NT2/D1 (cell line): ENCODE results near the gene ERAS.

Experiments
- DNase-seq: peaks from one replicate; pipeline ENCODE4 v3.0.0-alpha.2; 2011; ENCODE audit warnings: low read depth, low spot score
- H3K27me3 ChIP-seq: 2 replicates; pipeline ENCODE4 v1.6.0; 2011; ENCODE audit warnings: mild to moderate bottlenecking; ENCODE audit not compliant: insufficient read length, insufficient read depth
- H3K36me3 ChIP-seq: 2 replicates; pipeline ENCODE4 v1.6.1; 2011; ENCODE audit warnings: mild to moderate bottlenecking, low read length, mixed read lengths; ENCODE audit not compliant: insufficient read depth, insufficient read length
- H3K4me1 ChIP-seq: 2 replicates; pipeline ENCODE4 v1.5.1; 2011; ENCODE audit not compliant: insufficient read depth, insufficient read length
- H3K4me3 ChIP-seq: 2 replicates; pipeline ENCODE4 v1.5.1; 2011; ENCODE audit warnings: low read depth; ENCODE audit not compliant: insufficient read length
- H3K9ac ChIP-seq: 2 replicates; pipeline ENCODE4 v1.6.0; 2011; ENCODE audit warnings: low read depth; ENCODE audit not compliant: insufficient read length
- H3K9me3 ChIP-seq: 2 replicates; pipeline ENCODE4 v1.5.1; 2011; ENCODE audit warnings: mild to moderate bottlenecking, low read length; ENCODE audit not compliant: insufficient read depth
- SUZ12 ChIP-seq: IDR thresholded peaks from 2 replicates; pipeline ENCODE4 v1.6.1; 2011; ENCODE audit not compliant: insufficient read length, insufficient read depth; ENCODE audit errors: extremely low read depth
- YY1 ChIP-seq: IDR thresholded peaks from 2 replicates; pipeline ENCODE4 v1.6.1; 2011; ENCODE audit not compliant: insufficient read length, insufficient read depth
- ZNF274 ChIP-seq: IDR thresholded peaks from 2 replicates; pipeline ENCODE4 v1.6.1; 2011; ENCODE audit warnings: mild to moderate bottlenecking, low read depth, low read length

ERAS gene, protein sequence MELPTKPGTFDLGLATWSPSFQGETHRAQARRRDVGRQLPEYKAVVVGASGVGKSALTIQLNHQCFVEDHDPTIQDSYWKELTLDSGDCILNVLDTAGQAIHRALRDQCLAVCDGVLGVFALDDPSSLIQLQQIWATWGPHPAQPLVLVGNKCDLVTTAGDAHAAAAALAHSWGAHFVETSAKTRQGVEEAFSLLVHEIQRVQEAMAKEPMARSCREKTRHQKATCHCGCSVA

DNA sequence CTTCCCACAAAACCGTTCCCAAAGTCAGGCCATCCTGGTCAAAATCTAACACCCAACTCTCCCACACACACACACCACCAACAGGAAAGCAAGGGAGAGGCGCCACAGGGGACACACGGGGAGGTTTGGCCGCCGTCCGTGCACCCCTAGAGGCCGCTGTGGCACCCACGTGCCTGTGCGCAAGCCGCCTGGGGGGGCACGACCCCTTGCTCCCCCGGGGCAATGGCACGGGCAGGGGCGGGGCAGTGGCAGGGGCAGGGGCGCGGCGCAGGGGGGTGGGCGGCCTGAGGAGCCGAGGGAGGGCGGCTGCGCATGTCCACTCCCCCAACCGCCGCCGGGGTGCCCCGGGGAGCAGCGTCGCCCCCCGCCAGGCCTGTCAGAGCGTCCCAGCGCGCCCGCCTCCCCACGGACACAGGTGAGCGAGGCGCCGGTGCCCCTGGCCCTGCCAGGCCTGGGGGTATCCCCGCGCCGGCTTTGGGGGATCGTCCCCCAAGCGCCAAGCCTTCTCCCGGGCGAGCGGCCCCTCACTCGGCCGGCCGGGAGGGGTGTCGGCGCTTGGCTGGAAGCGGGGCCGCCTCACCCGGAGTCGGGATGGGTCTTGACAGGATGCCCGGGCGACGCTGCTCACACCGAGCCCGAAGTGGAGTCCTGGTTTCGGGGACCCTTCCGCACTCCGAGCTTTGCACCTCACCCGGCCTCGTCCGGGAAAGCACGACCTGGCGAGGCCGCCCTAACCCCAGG is at the start of gene ERAS:
TSS of gene ERAS (plus strand) at position 379 of the 741 bp plus-strand sequence. CDS start 2,611 bp downstream, outside the sequence.
- Histone ChIP-seq H3K27me3 (peaks cover 23% of the 10 kb centered on the region), H3K4me3 (no peak within 1 kb of the TSS), H3K4me1 (peaks cover 3% of the 10 kb centered on the region), H3K9ac (no peak within 1 kb of the TSS), H3K36me3 (peaks cover 39% of the 10 kb centered on the region), H3K9me3 (no peaks in the 10 kb centered on the region; the same call in 1 of the 2 replicates)
- TF ChIP-seq YY1 (no peak), SUZ12 (no peak), ZNF274 (no peak)
- DNase-seq: no peak

GRCh38 chrX:48776818-48777439 is 49.4 kb upstream of the ERAS start:
- H3K27me3 ChIP-seq: no peaks in the 10 kb centered on the region
- no peak overlapping the region for H3K4me3 ChIP-seq
- no peaks in the 10 kb centered on the region for H3K9me3 ChIP-seq
- peaks cover 1% of the 10 kb centered on the region for H3K4me1 ChIP-seq
- TF ChIP-seq YY1: no peak
- no peak for TF ChIP-seq ZNF274
- TF ChIP-seq SUZ12: no peak
- no peaks in the 10 kb centered on the region for H3K36me3 ChIP-seq
- DNase-seq: no peak
- no peak overlapping the region for H3K9ac ChIP-seq

GRCh38 chrX:48779399-48779798 is 46.9 kb upstream of the ERAS start:
- no peaks in the 10 kb centered on the region for H3K27me3 ChIP-seq
- no peaks in the 10 kb centered on the region for H3K36me3 ChIP-seq
- no peak for DNase-seq
- peaks cover 1% of the 10 kb centered on the region for H3K4me1 ChIP-seq
- H3K9me3 ChIP-seq: no peaks in the 10 kb centered on the region
- no peak for TF ChIP-seq YY1
- TF ChIP-seq ZNF274: no peak
- no peak for TF ChIP-seq SUZ12
- H3K9ac ChIP-seq: no peak overlapping the region
- no peak overlapping the region for H3K4me3 ChIP-seq

- Histone ChIP-seq H3K9ac (no peak overlapping the region), H3K36me3 (no peaks in the 10 kb centered on the region), H3K4me3 (no peak overlapping the region), H3K27me3 (no peaks in the 10 kb centered on the region), H3K9me3 (no peaks in the 10 kb centered on the region), H3K4me1 (no peaks in the 10 kb centered on the region)
- DNase-seq: no peak
- no peak for TF ChIP-seq SUZ12
Observed at GRCh38 chrX:48781705-48782104, 44.6 kb upstream of the ERAS start.

GRCh38 chrX:48782216-48782615 is 44.1 kb upstream of the ERAS start:
- no peaks in the 10 kb centered on the region for H3K27me3 ChIP-seq
- no peaks in the 10 kb centered on the region for H3K9me3 ChIP-seq
- no peaks in the 10 kb centered on the region for H3K36me3 ChIP-seq
- H3K4me1 ChIP-seq: no peaks in the 10 kb centered on the region
- DNase-seq: no peak
- no peak overlapping the region for H3K4me3 ChIP-seq
- H3K9ac ChIP-seq: no peak overlapping the region
- no peak for TF ChIP-seq SUZ12
- TF ChIP-seq ZNF274: no peak
- no peak for TF ChIP-seq YY1

DNA sequence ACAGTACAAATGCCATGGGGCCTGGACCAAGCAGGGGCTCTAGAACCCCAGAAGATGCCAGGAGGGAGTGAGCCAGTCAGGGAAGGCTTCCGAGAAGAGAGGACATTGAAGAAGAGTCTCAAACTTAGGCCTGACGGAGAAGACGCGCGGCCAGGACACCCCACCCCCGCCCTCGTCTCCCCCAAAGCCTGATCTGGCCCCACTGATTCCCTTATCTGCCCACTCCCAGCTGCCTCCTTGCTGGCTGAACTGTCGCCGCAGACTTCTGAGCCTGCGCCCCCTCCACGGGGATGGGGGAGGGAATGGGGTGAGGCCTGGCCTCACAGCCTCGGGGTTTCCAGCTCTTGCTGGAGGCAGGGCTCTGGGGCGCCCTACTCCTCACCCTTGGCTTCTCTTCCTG is 43.5 kb upstream of the ERAS start:
- H3K4me3 ChIP-seq: no peak overlapping the region
- DNase-seq: no peak
- H3K27me3 ChIP-seq: no peaks in the 10 kb centered on the region
- no peaks in the 10 kb centered on the region for H3K36me3 ChIP-seq
- no peak overlapping the region for H3K9ac ChIP-seq
- H3K4me1 ChIP-seq: no peaks in the 10 kb centered on the region
- H3K9me3 ChIP-seq: no peaks in the 10 kb centered on the region
- TF ChIP-seq ZNF274: no peak
- TF ChIP-seq YY1: no peak
- no peak for TF ChIP-seq SUZ12

GRCh38 chrX:48784726-48785125 is 41.6 kb upstream of the ERAS start:
- no peak for DNase-seq
- Histone ChIP-seq H3K9ac (no peak overlapping the region), H3K36me3 (no peaks in the 10 kb centered on the region), H3K4me3 (no peak overlapping the region), H3K9me3 (no peaks in the 10 kb centered on the region), H3K27me3 (no peaks in the 10 kb centered on the region), H3K4me1 (no peaks in the 10 kb centered on the region)
- TF ChIP-seq SUZ12: no peak
- no peak for TF ChIP-seq ZNF274
- TF ChIP-seq YY1: no peak
